ENCODE data around the gene ACP2.

DNA sequence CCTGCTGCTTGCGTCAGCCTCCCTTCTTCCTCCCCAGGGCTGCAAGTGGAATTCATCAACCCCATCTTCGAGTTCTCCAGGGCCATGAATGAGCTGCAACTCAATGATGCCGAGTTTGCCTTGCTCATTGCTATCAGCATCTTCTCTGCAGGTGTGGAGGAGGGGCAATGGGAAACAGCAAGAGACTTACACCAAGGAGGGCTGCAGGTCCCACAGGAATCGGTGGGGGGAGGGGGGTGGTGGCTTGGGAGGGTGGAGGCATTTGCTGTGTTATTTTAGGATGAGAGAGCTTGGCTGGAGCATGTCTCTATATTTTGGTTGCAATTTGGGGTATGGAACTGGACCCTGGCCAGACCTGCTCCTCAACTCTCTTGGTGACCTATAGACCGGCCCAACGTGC lies 19.3 kb upstream of the ACP2 start:
- TF ChIP-seq, protein P1, sequence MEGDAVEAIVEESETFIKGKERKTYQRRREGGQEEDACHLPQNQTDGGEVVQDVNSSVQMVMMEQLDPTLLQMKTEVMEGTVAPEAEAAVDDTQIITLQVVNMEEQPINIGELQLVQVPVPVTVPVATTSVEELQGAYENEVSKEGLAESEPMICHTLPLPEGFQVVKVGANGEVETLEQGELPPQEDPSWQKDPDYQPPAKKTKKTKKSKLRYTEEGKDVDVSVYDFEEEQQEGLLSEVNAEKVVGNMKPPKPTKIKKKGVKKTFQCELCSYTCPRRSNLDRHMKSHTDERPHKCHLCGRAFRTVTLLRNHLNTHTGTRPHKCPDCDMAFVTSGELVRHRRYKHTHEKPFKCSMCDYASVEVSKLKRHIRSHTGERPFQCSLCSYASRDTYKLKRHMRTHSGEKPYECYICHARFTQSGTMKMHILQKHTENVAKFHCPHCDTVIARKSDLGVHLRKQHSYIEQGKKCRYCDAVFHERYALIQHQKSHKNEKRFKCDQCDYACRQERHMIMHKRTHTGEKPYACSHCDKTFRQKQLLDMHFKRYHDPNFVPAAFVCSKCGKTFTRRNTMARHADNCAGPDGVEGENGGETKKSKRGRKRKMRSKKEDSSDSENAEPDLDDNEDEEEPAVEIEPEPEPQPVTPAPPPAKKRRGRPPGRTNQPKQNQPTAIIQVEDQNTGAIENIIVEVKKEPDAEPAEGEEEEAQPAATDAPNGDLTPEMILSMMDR (conservative IDR thresholded peaks at IDR 0.05; ENCODE audit: low read length) = no peak
- TF ChIP-seq EZH2phosphoT487 (IDR thresholded peaks at IDR 0.05; ENCODE audit: borderline replicate concordance, low read depth, low read length) = no peak

Data from OCI-LY7 (cell line).